SK-N-SH (cell line): ENCODE measurements around the gene FLNA. TPM values are rescaled to one million over a fixed set of nuclear protein-coding genes. Genes with fewer than 3 reads are reported as not detected.
A peak's percentile ranks its signal among the peaks of the same experiment; 100 is the strongest.

Source experiments
- CTCF ChIA-PET: fragments of 300-600, 350-600 bp; formaldehyde crosslinking; extraction: SDS; loops from one replicate; lab custom pipeline; 2021; lab: Yijun Ruan, JAX
- POLR2A ChIA-PET: fragments of 350-600 bp; sonication (Branson Sonifier 250); formaldehyde crosslinking; extraction: SDS; loops from one replicate; lab custom pipeline; 2020; ENCODE audit warnings: antibody characterized with exemption, inconsistent platforms; lab: Yijun Ruan, JAX
- DNase-seq: peaks from one replicate; pipeline ENCODE4 v3.0.0; 2012
- H2AFZ ChIP-seq: fragments of 200-600 bp; sonication (generic); 2 replicates; pipeline ENCODE4 v1.8.1; 2016; ENCODE audit warnings: antibody characterized with exemption, mild to moderate bottlenecking, low read depth
- H3F3A ChIP-seq: fragments of 200-600 bp; sonication (generic); replicated peaks from 2 replicates; pipeline ENCODE3; 2016; ENCODE audit warnings: antibody characterized with exemption, mild to moderate bottlenecking; ENCODE audit not compliant: insufficient read depth
- H3K27ac ChIP-seq, 2 experiments: fragments of 200-500 bp in 1 of 2; fragments of 200-600 bp in 1 of 2; sonication (Bioruptor generic) in 1 of 2; sonication (generic), shearing (Covaris generic) in 1 of 2; 2 replicates each; pipeline versions ENCODE4 v1.5.1 to v1.6.1; 2014 to 2016; ENCODE audit warnings: low read depth in 2 of 2, inconsistent platforms in 1 of 2, low read length in 1 of 2, mild to moderate bottlenecking in 1 of 2, mixed read lengths in 1 of 2
- H3K27me3 ChIP-seq: fragments of 200-600 bp; sonication (generic), shearing (Covaris generic); 2 replicates; pipeline ENCODE4 v1.6.1; 2016; ENCODE audit warnings: mixed run types; ENCODE audit not compliant: insufficient read depth
- H3K36me3 ChIP-seq, 2 experiments: fragments of 200-500 bp in 1 of 2; fragments of 200-600 bp in 1 of 2; sonication (Bioruptor generic) in 1 of 2; sonication (generic) in 1 of 2; replicated peaks in 1 of 2; 2 replicates each; pipeline versions ENCODE3 to v1.5.1; 2014 to 2016; ENCODE audit warnings: low read length in 1 of 2, mild to moderate bottlenecking in 1 of 2; ENCODE audit not compliant: insufficient read depth in 2 of 2, control insufficient read depth in 1 of 2
- H3K4me1 ChIP-seq, 2 experiments: fragments of 200-500 bp in 1 of 2; fragments of 200-600 bp in 1 of 2; sonication (Bioruptor generic) in 1 of 2; sonication (generic), shearing (Covaris generic) in 1 of 2; 2 replicates each; pipeline versions ENCODE4 v1.5.1 to v1.6.1; 2014 to 2016; ENCODE audit warnings: low read depth in 1 of 2, low read length in 1 of 2, mixed run types in 1 of 2; ENCODE audit not compliant: insufficient read depth in 2 of 2, control insufficient read depth in 1 of 2
- H3K4me2 ChIP-seq: fragments of 200-600 bp; sonication (generic), shearing (Covaris generic); 2 replicates; pipeline ENCODE4 v1.6.1; 2017; ENCODE audit warnings: mixed run types
- H3K4me3 ChIP-seq, 2 experiments: fragments of 200-500 bp in 1 of 2; fragments of 200-600 bp in 1 of 2; sonication (Bioruptor generic) in 1 of 2; sonication (generic), shearing (Covaris generic) in 1 of 2; 2 replicates each; pipeline versions ENCODE4 v1.5.1 to v1.8.1; 2014 to 2016; ENCODE audit warnings: low read depth in 2 of 2, inconsistent platforms in 1 of 2, low read length in 1 of 2, mild to moderate bottlenecking in 1 of 2, mixed read lengths in 1 of 2, moderate library complexity in 1 of 2
- H3K79me2 ChIP-seq: fragments of 200-600 bp; sonication (generic); 2 replicates; pipeline ENCODE4 v1.8.1; 2017; ENCODE audit warnings: mild to moderate bottlenecking; ENCODE audit not compliant: insufficient read depth
- H3K9ac ChIP-seq: fragments of 200-600 bp; sonication (generic); 2 replicates; pipeline ENCODE4 v1.6.1; 2017; ENCODE audit warnings: mixed run types
- H3K9me2 ChIP-seq: fragments of 200-600 bp; sonication (generic); 2 replicates; pipeline ENCODE4 v1.6.1; 2017; ENCODE audit warnings: mixed run types
- H3K9me3 ChIP-seq: fragments of 200-600 bp; sonication (generic); 2 replicates; pipeline ENCODE4 v1.6.1; 2017; ENCODE audit warnings: mixed run types, mild to moderate bottlenecking, moderate library complexity
- H4K20me1 ChIP-seq: fragments of 200-600 bp; sonication (generic); 2 replicates; pipeline ENCODE4 v1.6.1; 2017; ENCODE audit warnings: mild to moderate bottlenecking, mixed run types; ENCODE audit not compliant: insufficient read depth
- ELF1 ChIP-seq: IDR thresholded peaks from 2 replicates; pipeline ENCODE4 v1.4.0; 2012
- JUND ChIP-seq: IDR thresholded peaks from 2 replicates; pipeline ENCODE4 v1.4.0; 2012
- MAX ChIP-seq: IDR thresholded peaks from 2 replicates; pipeline ENCODE4 v1.4.0; 2012; ENCODE audit warnings: low read depth
- MXI1 ChIP-seq: IDR thresholded peaks from 2 replicates; pipeline ENCODE4 v1.6.1; 2012; ENCODE audit warnings: mild to moderate bottlenecking, low read depth, low read length, improper control_type of control experiment
- NFIC ChIP-seq: IDR thresholded peaks from 2 replicates; pipeline ENCODE4 v1.4.0; 2012; ENCODE audit warnings: borderline replicate concordance
- NRF1 ChIP-seq: IDR thresholded peaks from 2 replicates; pipeline ENCODE4 v1.6.1; 2012; ENCODE audit warnings: low read depth, mild to moderate bottlenecking, low read length
- PBX3 ChIP-seq: IDR thresholded peaks from 2 replicates; pipeline ENCODE4; 2012
- POLR2AphosphoS5 ChIP-seq: IDR thresholded peaks from 2 replicates; pipeline ENCODE4 v1.6.1; 2012; ENCODE audit warnings: low read depth, low read length
- RAD21 ChIP-seq: IDR thresholded peaks from 2 replicates; pipeline ENCODE4 v1.6.1; 2012; ENCODE audit warnings: mild to moderate bottlenecking, low read length
- REST ChIP-seq: IDR thresholded peaks from 2 replicates; pipeline ENCODE4 v1.6.1; 2012; ENCODE audit warnings: mild to moderate bottlenecking, low read depth, low read length, moderate library complexity
- TAF1 ChIP-seq: IDR thresholded peaks from 2 replicates; pipeline ENCODE4 v1.6.1; 2012; ENCODE audit warnings: low read depth, mild to moderate bottlenecking, low read length, moderate library complexity, borderline replicate concordance
- TEAD4 ChIP-seq: IDR thresholded peaks from 2 replicates; pipeline ENCODE4 v1.4.0; 2012; ENCODE audit warnings: mild to moderate bottlenecking, borderline replicate concordance; ENCODE audit not compliant: insufficient read depth
- WGBS: methylation state at CpG from one replicate; pipeline ENCODE4 v1.1.6; 2017; ENCODE audit warnings: low lambda C conversion rate; 5-methylcytosine and 5-hydroxymethylcytosine counted together
- polyA plus RNA-seq, 3 experiments: library from polyadenylated mRNA; depleted of rRNA; stranded (reverse); fragments of >200 nt; gene quantifications; 2 replicates each; pipeline ENCODE4 v1.2.3, GENCODE V29; 2012

FLNA gene
- polyA plus RNA-seq, 1 of the 3 experiments (the other 2 are of a cell fraction) = 550 TPM

- peak overlapping the region; percentile 74; the same call in 1 of the 2 replicates for H3K9ac ChIP-seq
- H3K9me2 ChIP-seq = no peaks in the 10 kb centered on the region
- ChIA-PET CTCF (no interaction called here), POLR2A (no interaction called here)
- peak; percentile 85 for DNase-seq
- peak overlapping the region; percentile 87 to 89 for H3K27ac ChIP-seq
- TF ChIP-seq MAX (peak; percentile 81), NFIC (peak; percentile 22; the same call in 1 of the 2 replicates), RAD21 (no peak), TAF1 (peak; percentile 49; the same call in 1 of the 2 replicates), JUND (no peak)
- H3K9me3 ChIP-seq = no peaks in the 10 kb centered on the region
- no peaks in the 10 kb centered on the region for H4K20me1 ChIP-seq
- peaks cover 15% of the 10 kb centered on the region for H3F3A ChIP-seq
- peaks cover 0 to 17% of the 10 kb centered on the region in 2 experiments; a peak in 1 of 4 replicates for H3K4me1 ChIP-seq
- no peaks in the 10 kb centered on the region; the same call in 1 of the 2 replicates for H3K27me3 ChIP-seq
- WGBS = 64% methylated on average over 26 of the region's 79 CpGs
- H3K4me2 ChIP-seq = peak overlapping the region; percentile 76
- H2AFZ ChIP-seq = 0 out of 2 replicates have a peak overlapping the region, but pooled peaks have one; percentile 29
- peak overlapping the region; percentile 48 to 54 for H3K4me3 ChIP-seq
- no peaks in the 10 kb centered on the region for H3K36me3 ChIP-seq
- peaks cover 40% of the 10 kb centered on the region for H3K79me2 ChIP-seq
Measured at GRCh38 chrX:154378059-154378798, 3.8 kb upstream of the FLNA start.

GRCh38 chrX:154376774-154377173 is 2.3 kb upstream of the FLNA start:
- 66% methylated on average over 3 of the region's 3 CpGs for WGBS
- POLR2A ChIA-PET = no interaction called here
- Histone ChIP-seq H3K36me3 (no peaks in the 10 kb centered on the region), H3K27ac (no peak overlapping the region; a peak in 1 of 4 replicates), H3K9ac (no peak overlapping the region), H3K9me2 (no peaks in the 10 kb centered on the region), H3K4me1 (peaks cover 0 to 17% of the 10 kb centered on the region in 2 experiments; a peak in 1 of 4 replicates), H2AFZ (no peak overlapping the region), H3K9me3 (no peaks in the 10 kb centered on the region), H4K20me1 (no peaks in the 10 kb centered on the region), H3K79me2 (peaks cover 54% of the 10 kb centered on the region), H3F3A (peaks cover 13% of the 10 kb centered on the region), H3K4me2 (no peak overlapping the region), H3K4me3 (no peak overlapping the region), H3K27me3 (no peaks in the 10 kb centered on the region; the same call in 1 of the 2 replicates)
- no peak for TF ChIP-seq ELF1
- TF ChIP-seq PBX3 = no peak
- CTCF ChIA-PET = interaction anchor here (0.8 kb wide), 1 partner anchor 158 kb away, joined by 3 read pairs; no protein-coding TSS in a partner anchor
- DNase-seq = no peak

- Histone ChIP-seq H3K4me3 (peak overlapping the region; percentile 51 to 57; a peak in 3 of 4 replicates), H3K79me2 (peaks cover 52% of the 10 kb centered on the region), H2AFZ (no peak overlapping the region), H3K27ac (no peak overlapping the region; a peak in 1 of 4 replicates)
- TF ChIP-seq MXI1 (no peak), TEAD4 (no peak), NRF1 (no peak), POLR2AphosphoS5 (no peak), RAD21 (no peak), REST (no peak)
- TF ChIP-seq, all 33 proteins: peak for 0
- H3F3A ChIP-seq = peaks cover 8% of the 10 kb centered on the region
- H3K9me2 ChIP-seq = no peaks in the 10 kb centered on the region
- peaks cover 0 to 10% of the 10 kb centered on the region in 2 experiments; a peak in 1 of 4 replicates for H3K4me1 ChIP-seq
- CTCF ChIA-PET = interaction anchor here (1.8 kb wide), 1 partner anchor 46 kb away, joined by 5 read pairs; no protein-coding TSS in a partner anchor
- H3K9me3 ChIP-seq = no peaks in the 10 kb centered on the region
- peak overlapping the region; percentile 36; the same call in 1 of the 2 replicates for H3K9ac ChIP-seq
- no peak for DNase-seq
- POLR2A ChIA-PET = no interaction called here
- peak overlapping the region; percentile 46 for H3K4me2 ChIP-seq
- no peaks in the 10 kb centered on the region for H4K20me1 ChIP-seq
- no peaks in the 10 kb centered on the region for H3K27me3 ChIP-seq
- H3K36me3 ChIP-seq = no peaks in the 10 kb centered on the region
- 43% methylated on average over 10 of the region's 10 CpGs for WGBS
Measured at GRCh38 chrX:154375156-154375504, 696 bp upstream of the FLNA start.
